Hepatocyte (in vitro differentiated cells): ENCODE results near the gene CASP4.
"Not testable (repeated sequence)": the region's sequence is repeated elsewhere in the genome, so short reads cannot be mapped to it uniquely, and the experiment has no call there.

ENCODE experiments used
- EZH2 ChIP-seq: fragments of 200-600 bp; sonication (generic); IDR thresholded peaks from 2 replicates; pipeline ENCODE4 v1.6.1; 2016; ENCODE audit warnings: antibody characterized with exemption, mild to moderate bottlenecking, borderline replicate concordance
- TF ChIP-seq, protein P1 (sequence below): fragments of 200-600 bp; sonication (generic); IDR thresholded peaks from 2 replicates; pipeline ENCODE4 v1.5.1; 2016; ENCODE audit warnings: antibody characterized with exemption, mild to moderate bottlenecking; ENCODE audit not compliant: poor library complexity

DNA sequence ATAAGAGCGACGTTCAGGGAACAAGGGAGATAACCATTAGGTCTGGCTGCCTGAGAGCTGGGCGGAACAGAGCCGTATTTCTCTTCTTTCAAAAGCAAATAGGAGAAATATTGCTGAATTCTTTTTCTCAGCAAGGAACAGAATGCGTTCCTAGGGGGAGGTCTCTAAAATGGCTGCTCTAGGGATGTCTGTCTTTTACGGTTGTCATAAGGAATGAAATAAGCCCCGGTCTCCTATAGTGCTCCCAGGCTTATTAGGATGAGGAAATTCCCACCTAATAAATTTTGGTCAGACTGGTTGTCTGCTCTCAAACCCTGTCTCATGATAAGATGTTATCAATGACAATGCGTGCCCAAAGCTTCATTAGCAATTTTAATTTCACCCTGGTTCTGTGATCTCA, 4.5 kb upstream of the CASP4 start:
- TF ChIP-seq EZH2: not testable (repeated sequence)
- TF ChIP-seq, protein P1, sequence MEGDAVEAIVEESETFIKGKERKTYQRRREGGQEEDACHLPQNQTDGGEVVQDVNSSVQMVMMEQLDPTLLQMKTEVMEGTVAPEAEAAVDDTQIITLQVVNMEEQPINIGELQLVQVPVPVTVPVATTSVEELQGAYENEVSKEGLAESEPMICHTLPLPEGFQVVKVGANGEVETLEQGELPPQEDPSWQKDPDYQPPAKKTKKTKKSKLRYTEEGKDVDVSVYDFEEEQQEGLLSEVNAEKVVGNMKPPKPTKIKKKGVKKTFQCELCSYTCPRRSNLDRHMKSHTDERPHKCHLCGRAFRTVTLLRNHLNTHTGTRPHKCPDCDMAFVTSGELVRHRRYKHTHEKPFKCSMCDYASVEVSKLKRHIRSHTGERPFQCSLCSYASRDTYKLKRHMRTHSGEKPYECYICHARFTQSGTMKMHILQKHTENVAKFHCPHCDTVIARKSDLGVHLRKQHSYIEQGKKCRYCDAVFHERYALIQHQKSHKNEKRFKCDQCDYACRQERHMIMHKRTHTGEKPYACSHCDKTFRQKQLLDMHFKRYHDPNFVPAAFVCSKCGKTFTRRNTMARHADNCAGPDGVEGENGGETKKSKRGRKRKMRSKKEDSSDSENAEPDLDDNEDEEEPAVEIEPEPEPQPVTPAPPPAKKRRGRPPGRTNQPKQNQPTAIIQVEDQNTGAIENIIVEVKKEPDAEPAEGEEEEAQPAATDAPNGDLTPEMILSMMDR: not testable (repeated sequence)
